Measurements from ENCODE around the gene FBXO38. TPM values are rescaled to one million over a fixed set of nuclear protein-coding genes. Genes with fewer than 3 reads are reported as not detected.

The FBXO38 gene
- total RNA-seq, 1 experiment from 2014 or later, result 35.8 TPM

GRCh38 chr5:148454576-148454975 lies 70.8 kb downstream of the FBXO38 start:
- Mint-ChIP-seq H3K36me3 (no peaks in the 10 kb centered on the region), H3K27me3 (ENCODE audit: low read depth) (no peaks in the 10 kb centered on the region), H3K4me1 (peaks cover 27% of the 10 kb centered on the region), H3K4me3 (no peak overlapping the region), H3K9me3 (no peaks in the 10 kb centered on the region), H3K27ac (no peak overlapping the region)
- CTCF ChIA-PET, result interaction anchor here (0.8 to 4.1 kb wide), 6 partner anchors 11 to 660 kb away, joined by 3 to 25 read pairs (median 4); no protein-coding TSS in a partner anchor
- peak; percentile 66 for ATAC-seq
- no peak for TF ChIP-seq ZNF423 (CRISPR knock-in tag; IDR thresholded peaks at IDR 0.05)
- TF ChIP-seq SP1 (CRISPR knock-in tag; conservative IDR thresholded peaks at IDR 0.05), result no peak
- no peak for TF ChIP-seq CTCF (IDR thresholded peaks at IDR 0.05)
- TF ChIP-seq HMGXB4 (CRISPR knock-in tag; IDR thresholded peaks at IDR 0.05), result no peak
- no peak for TF ChIP-seq JAZF1 (CRISPR knock-in tag; IDR thresholded peaks at IDR 0.05)
- no peak for TF ChIP-seq MAX (CRISPR knock-in tag; IDR thresholded peaks at IDR 0.05)
- TF ChIP-seq ZBTB43 (CRISPR knock-in tag; IDR thresholded peaks at IDR 0.05), result no peak
- POLR2A ChIA-PET, result no interaction called here
- DNase-seq (ENCODE audit: low spot score), result no peak

GRCh38 chr5:148455185-148455584 lies 71.4 kb downstream of the FBXO38 start:
- POLR2A ChIA-PET, result no interaction called here
- ATAC-seq, result no peak
- peaks cover 27% of the 10 kb centered on the region for H3K4me1 Mint-ChIP-seq
- no peaks in the 10 kb centered on the region for H3K9me3 Mint-ChIP-seq
- CTCF ChIA-PET, result interaction anchor here (1.2 to 4.1 kb wide), 3 partner anchors 12 to 659 kb away, joined by 3 to 25 read pairs (median 25); no protein-coding TSS in a partner anchor
- DNase-seq (ENCODE audit: low spot score), result no peak
- no peaks in the 10 kb centered on the region for H3K27me3 Mint-ChIP-seq (ENCODE audit: low read depth)
- H3K4me3 Mint-ChIP-seq, result no peak overlapping the region
- H3K27ac Mint-ChIP-seq, result no peak overlapping the region
- H3K36me3 Mint-ChIP-seq, result no peaks in the 10 kb centered on the region
- TF ChIP-seq NR2C2 (CRISPR knock-in tag; IDR thresholded peaks at IDR 0.05), result no peak
- TF ChIP-seq FOXJ3 (CRISPR knock-in tag; IDR thresholded peaks at IDR 0.05; ENCODE audit: borderline replicate concordance), result no peak
- TF ChIP-seq CBFB (CRISPR knock-in tag; IDR thresholded peaks at IDR 0.05; ENCODE audit: low read depth), result no peak
- no peak for TF ChIP-seq E2F5 (CRISPR knock-in tag; IDR thresholded peaks at IDR 0.05)
- no peak for TF ChIP-seq ZNF317 (CRISPR knock-in tag; IDR thresholded peaks at IDR 0.05; ENCODE audit: borderline replicate concordance, low read depth)
- no peak for TF ChIP-seq ERG (CRISPR knock-in tag; IDR thresholded peaks at IDR 0.05)
- TF ChIP-seq ELF4 (CRISPR knock-in tag; IDR thresholded peaks at IDR 0.05; ENCODE audit: low read depth), result no peak
- no peak for TF ChIP-seq FOXK1 (CRISPR knock-in tag; IDR thresholded peaks at IDR 0.05)
- no peak for TF ChIP-seq CTCF (IDR thresholded peaks at IDR 0.05)
- no peak for TF ChIP-seq ZNF281 (CRISPR knock-in tag; IDR thresholded peaks at IDR 0.05)
- no peak for TF ChIP-seq ZBTB43 (CRISPR knock-in tag; IDR thresholded peaks at IDR 0.05)
- TF ChIP-seq CREM (CRISPR knock-in tag; IDR thresholded peaks at IDR 0.05), result no peak
- TF ChIP-seq NFE2L1 (CRISPR knock-in tag; IDR thresholded peaks at IDR 0.05), result no peak
